ENCODE results near the gene LHX2.

DNA sequence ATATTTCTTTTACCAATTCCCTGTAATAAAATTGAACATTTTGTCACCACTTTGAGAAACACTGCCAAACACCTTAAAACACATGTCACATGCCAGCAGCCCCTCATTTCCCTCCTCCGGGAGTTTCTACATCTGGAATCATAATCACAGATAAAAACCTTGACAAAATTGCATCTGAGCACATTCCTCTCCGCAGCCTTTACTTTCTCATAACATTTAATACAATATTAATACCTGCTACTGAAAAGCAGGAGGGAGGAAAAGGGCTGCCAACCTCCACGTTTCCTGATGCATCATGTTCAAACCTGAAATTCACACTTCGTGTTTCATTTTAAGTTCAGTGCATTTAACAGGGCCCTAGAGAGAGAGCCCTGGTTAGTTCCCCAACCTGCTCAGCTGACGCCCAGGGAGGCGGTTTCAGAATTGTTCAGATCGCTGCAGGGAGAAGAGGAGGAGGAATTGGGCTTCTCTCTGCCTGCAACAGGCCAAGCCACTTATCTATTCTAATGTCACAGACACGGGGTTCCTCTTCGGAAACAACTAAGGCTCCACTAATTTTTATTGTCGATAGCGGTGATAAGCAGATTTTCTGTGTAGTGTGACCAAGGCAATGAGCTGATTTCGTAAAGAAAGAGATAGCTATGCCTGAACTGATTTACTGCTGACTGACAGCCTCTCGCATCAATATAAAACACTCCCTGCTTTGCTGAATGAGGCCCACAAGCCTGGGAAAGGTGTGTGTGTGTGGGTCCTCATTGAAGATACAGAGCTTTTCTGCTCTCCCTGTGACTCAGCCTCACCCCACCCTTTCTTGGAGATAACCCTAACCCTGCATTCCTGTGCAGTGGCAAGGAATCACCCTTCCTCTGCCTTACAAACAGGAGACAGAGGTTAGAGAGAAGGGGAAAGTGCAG is 4.9 kb upstream of the LHX2 start:
- TF ChIP-seq EZH2phosphoT487 (IDR thresholded peaks at IDR 0.05; ENCODE audit: low read depth, severe bottlenecking, unreplicated experiment) (no peak), EZH2 (IDR thresholded peaks at IDR 0.05; ENCODE audit: borderline replicate concordance) (peak; percentile 54)
